GM18499 (cell line): ENCODE results near the gene SIDT1.
"Not testable (repeated sequence)": the region's sequence is repeated elsewhere in the genome, so short reads cannot be mapped to it uniquely, and the experiment has no call there.

Source experiments
- ATAC-seq: cut with Tn5 transposase; IDR thresholded peaks from one replicate; pipeline ENCODE4 v1.9.1; 2021; ENCODE audit warnings: moderate number of reproducible peaks; ENCODE audit not compliant: insufficient read depth, unreplicated experiment

SIDT1 gene

DNA sequence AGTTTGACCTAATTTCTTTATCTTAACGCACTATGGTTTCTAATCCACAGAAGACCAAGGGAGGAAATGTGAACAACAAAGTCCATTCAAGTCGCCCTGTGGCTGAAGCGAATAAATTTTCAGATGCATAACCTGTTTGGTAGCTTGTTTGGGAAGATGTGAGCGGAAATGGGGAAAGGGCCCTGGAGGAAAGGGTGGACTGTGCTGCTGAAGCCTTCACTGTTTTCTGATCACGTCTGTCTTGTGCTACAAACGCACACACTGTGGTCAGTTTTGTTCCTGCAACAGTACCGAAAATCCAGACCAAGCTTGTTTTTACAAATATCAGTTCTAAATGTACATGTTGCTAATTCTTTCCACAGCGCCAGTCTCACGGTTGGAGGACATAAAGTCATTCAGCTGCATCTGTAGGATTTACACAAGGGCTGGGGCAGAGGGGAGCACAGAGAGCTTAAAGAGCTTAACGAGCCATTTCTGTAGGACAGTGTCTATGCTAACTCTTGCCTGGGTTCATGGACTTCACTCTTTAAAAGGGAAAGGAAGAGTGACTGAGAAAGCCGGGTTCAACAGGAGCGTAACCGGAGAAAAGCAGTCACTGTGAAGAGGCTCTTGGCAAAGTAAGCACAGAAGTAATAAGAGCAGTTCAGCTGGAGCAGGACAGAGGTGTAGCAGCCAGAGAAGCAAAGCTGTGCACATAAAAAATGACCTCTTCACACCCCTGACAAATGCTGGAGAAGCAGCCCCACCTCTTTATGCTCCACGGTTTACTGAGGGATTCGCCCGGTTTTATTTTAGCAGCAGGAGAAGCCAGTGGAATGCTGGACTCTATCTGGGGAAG, 97.4 kb downstream of the SIDT1 start:
- ATAC-seq = no peak

DNA sequence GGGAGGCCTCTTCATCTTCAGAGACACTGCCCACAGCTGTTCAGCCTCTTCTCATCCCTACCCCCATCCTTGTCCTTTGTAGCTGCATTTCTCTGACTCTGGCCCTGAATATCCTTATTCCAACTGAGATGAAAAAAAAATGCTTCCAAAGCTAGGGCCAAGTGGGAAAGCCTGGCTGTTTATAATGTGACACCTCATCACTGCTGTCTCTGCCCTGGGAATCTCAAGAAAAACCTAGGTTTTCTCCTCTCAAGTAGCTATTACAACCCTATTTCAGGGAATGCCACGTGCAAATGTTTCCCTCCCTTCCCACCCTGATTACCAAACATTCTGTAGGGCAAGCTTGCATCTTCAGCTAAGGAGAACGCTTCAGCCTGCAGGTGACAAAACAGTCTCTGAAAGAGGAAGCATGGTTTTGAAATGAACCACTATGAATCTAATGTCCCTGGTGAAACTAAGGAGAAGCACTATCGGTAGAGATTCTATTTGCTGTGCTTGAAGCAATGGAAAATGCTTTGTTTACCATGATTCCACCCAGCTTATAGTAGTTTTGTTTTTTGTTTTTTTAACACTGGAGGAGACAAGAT, 98.7 kb downstream of the SIDT1 start:
- no peak for ATAC-seq

DNA sequence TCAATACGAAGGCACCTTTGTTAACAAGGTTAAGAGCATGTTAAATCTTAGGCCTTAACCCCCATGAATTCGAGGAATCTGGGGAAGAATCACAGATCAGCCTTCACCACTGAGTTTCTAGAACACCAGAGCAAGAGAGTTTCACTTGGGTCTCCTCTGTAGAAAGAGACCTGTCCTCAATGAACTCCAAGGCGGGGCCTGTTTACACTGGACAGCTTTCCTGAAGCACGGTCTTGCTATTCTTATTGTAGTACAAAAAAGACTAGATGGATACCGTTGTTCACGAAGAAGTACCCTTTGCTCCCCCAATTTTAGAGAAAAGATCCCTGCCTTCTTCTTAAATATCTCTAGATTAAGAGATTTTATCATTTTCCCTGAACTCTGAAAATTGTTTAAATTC, 99.2 kb downstream of the SIDT1 start:
- ATAC-seq = no peak

GRCh38 chr3:113634782-113635474, 102.6 kb downstream of the SIDT1 start:
- no peak for ATAC-seq

DNA sequence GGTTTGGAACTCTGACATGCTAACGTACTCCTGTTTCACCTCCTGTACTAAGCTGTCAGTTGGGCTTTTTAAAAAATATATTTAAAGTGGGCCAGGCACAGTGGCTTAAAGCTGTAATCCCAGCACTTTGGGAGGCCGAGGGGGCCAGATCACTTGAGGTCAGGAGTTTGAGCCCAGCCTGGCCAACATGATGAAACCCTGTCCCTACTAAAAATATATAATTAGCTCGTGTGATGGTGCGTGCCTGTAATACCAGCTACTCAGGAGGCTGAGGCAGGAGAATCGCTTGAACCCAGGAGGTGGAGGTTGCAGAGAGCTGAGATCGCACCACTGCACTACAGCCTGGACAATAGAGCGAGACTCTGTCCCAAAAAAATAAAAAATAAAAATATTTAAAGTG, 103.7 kb downstream of the SIDT1 start:
- ATAC-seq = not testable (repeated sequence)

- ATAC-seq = no peak
Measured at GRCh38 chr3:113637756-113638155, 105.4 kb downstream of the SIDT1 start.

DNA sequence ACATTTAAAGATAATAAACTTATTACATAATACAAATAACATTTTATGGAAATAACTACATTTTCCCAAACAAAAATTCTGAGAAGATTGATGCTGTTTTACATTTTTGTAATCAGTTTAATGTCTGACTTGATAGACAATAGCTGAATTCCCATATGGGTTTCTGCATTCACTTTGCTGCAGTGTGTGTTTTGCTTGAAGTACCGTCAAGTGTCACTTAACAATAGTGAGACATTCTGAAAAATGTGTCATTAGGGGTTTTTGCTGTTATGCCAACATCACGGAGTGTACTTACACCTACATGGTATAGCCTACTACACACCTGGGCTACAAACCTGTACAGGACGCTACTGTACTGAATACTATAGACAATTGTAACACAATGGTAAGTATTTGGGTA, 106.6 kb downstream of the SIDT1 start:
- ATAC-seq = no peak

DNA sequence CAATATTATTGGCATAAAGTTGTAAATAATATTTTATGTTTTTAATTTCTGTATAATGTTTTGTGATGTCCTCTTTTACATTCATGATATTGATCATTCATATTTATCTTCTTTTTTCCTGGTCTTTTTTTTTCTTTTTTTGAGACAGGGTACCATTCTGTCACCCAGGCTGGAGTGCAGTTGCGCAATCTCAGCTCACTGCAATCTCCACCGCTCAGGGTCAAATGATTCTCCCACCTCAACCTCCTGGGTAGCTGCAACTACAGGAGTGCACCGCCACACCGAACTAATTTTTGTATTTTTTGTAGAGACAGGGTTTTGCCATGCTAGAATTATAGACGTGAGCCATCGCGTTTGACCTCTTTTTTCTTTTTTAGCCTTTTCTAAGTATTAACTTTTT, 111.2 kb downstream of the SIDT1 start:
- no peak for ATAC-seq

DNA sequence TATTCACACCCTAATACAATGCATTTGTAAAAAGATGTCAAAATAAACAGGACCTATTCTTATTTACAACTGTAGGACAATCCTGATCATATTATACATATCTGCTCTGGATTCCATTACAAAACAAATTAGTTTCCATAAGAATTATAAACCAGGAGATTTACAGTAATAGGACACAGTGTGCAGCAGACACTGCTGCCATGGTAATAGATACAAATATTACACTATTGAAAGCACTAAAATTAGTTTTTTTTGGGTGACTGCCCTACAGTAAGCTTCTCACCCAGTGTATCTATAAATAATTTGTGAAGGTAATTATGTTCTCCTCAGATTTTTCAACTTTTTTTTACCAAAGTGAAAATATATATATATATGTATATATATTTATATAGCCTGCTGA, 116.2 kb downstream of the SIDT1 start:
- no peak for ATAC-seq

- ATAC-seq = no peak
Measured at GRCh38 chr3:113649174-113649845, 117.0 kb downstream of the SIDT1 start.

DNA sequence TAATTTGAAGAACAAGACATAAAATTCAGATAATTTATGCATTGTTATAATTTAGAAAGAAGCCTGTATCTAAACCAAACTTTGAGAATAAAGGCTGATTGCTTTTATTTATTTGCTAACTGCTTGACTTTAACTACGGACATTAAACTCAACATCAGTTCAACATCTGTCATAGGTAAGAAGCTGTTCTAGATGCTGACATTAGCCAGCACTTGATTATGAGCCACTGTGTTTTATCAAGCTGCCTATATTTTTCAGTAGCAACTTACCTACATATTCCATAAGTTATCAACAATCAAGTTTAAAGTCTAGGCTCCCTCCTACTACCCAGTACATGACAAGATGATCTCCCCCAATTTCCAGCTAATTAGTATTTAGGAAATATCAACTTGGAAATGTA, 122.0 kb downstream of the SIDT1 start:
- no peak for ATAC-seq

DNA sequence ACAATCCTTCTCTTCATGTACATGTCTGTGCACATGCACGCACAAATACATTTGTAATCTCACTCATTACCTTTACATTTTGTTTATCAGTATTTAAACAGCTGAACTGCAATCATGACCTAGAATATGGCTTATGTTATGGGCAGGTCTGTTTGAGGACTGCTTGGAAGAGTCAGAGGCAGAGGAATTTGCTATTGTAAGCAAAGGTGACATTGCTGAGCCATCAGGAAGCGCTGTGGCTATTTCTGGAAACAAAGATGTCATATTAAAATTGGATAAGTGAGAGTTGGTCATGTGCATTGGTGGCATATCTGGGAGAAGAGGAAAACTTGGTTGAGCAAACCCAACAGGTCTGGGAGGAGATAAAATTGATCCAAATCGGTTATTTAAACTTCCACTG, 122.5 kb downstream of the SIDT1 start:
- no peak for ATAC-seq

- no peak for ATAC-seq
Measured at GRCh38 chr3:113658107-113658506, 125.8 kb downstream of the SIDT1 start.

DNA sequence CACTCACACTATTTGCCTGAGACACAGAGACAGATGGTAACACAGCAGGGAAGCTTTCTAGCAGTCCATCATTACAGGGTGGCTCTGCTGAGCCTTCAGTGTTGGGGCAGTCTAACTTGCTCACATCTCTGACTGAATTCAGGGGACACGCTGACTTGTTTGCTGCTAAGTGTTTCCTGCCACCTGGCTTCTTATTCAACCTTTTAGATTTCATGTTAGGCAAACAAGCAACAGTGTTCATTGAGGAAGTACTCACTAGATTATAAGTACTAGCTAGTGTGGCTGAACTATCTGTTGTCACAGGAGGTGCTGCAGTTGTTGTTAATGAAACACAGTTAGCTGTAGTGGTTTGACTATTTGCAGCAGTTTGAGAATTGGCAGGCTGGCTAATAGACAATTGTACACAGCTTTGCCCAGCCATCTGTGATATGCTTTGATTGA, 126.8 kb downstream of the SIDT1 start:
- no peak for ATAC-seq

DNA sequence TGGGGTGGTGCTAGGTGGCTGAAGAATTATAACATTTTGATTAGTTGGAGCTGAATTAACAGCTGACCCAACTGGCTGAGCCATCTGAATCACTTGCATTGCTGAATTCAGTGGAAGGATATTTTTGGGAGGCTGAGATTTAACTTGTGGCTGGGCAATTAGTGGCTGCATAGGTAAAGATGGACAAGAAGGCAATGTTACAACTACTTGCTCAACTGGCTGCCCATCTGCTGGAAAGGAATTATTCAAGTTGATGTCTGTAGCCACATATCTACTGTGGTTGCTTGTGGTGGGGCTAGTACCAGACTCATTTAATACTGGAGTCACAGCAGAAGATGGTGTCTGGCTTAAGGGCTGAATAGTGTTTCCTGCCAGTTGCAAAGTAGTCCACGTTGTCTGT, 127.6 kb downstream of the SIDT1 start:
- no peak for ATAC-seq

- ATAC-seq = no peak
Measured at GRCh38 chr3:113660458-113660857, 128.1 kb downstream of the SIDT1 start.

DNA sequence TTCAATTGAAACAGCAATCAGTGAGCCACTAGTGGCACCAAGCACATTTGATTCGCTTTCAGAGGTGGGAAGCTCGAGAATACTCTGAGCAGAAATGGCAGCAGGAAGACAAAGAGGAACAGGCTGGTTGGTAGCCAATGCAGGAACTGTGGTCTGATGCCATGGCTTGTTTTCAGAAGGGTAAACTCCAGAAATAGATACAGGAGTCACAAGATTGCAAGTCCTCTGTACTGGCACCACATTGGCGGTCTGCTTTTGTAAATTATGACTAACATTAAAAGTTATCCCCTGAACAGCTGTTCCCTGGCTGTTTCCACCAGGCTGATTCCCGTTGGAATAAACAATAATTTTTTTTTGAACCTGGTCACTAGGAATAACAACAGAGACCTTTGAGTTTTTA, 128.5 kb downstream of the SIDT1 start:
- ATAC-seq = no peak

GRCh38 chr3:113662824-113663223, 130.5 kb downstream of the SIDT1 start:
- no peak for ATAC-seq

DNA sequence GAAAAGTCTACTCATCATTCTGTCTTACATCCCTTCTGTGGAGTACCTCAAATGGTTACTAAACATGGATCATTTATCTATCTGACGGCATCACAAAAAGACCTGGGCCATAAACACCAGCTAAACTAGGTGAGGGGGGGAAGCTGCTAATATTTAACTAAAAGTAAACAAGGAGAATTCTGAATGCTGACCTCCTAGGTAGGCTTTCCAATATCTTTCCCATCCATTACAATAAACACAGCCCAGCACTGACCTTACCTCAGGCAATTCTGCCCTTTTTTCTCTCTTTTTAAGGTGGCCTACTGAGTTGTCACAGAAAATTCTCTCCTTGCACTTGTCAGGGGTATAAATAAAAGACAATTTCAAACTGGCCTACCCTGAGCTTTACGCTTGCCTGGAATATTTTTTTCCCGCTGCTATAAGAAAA, 131.0 kb downstream of the SIDT1 start:
- ATAC-seq = no peak

DNA sequence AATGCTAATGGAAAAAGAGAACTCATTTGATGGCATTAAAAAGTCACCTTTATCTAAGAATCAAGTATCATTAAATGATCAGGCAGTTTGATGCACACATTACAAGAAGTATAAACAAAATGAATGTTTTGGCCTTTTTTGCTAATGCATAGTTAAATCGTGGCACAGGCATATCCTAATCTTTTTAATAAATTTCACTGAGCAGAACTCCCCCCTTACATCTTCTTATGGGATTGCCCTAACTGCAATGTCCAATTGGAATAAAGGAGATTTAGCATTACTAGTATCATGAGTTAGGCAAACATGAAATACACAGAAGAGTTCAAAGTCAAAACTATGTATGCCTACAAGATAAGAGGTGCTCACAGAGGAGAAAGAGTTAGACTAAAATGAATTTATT, 131.4 kb downstream of the SIDT1 start:
- no peak for ATAC-seq
